Measurements from ENCODE around the gene KRT84. TPM values are rescaled to one million over a fixed set of nuclear protein-coding genes. Genes with fewer than 3 reads are reported as not detected.
"Not testable (repeated sequence)": the region's sequence is repeated elsewhere in the genome, so short reads cannot be mapped to it uniquely, and the experiment has no call there.

The KRT84 gene
- total RNA-seq, 1 donor from 2014 or later = not detected

- peaks cover 9% of the 10 kb centered on the region for H3K27me3 ChIP-seq (ENCODE audit: control insufficient read depth, insufficient read depth, low read length)
- no peak for DNase-seq (ENCODE audit: low read depth)
- no peak for TF ChIP-seq CTCF (IDR thresholded peaks at IDR 0.05; ENCODE audit: insufficient read depth, low read length, poor library complexity, severe bottlenecking)
- no peak overlapping the region for H3K4me3 ChIP-seq (ENCODE audit: low read depth, low read length)
- no peaks in the 10 kb centered on the region for H3K36me3 ChIP-seq (ENCODE audit: control insufficient read depth, insufficient read depth, low read length)
Observed at GRCh38 chr12:52347551-52348510, 37.6 kb downstream of the KRT84 start.

GRCh38 chr12:52347016-52347415 lies 38.4 kb downstream of the KRT84 start:
- Histone ChIP-seq H3K27me3 (ENCODE audit: control insufficient read depth, insufficient read depth, low read length) (peaks cover 5% of the 10 kb centered on the region), H3K36me3 (ENCODE audit: control insufficient read depth, insufficient read depth, low read length) (no peaks in the 10 kb centered on the region), H3K4me3 (ENCODE audit: low read depth, low read length) (no peak overlapping the region)
- TF ChIP-seq CTCF (IDR thresholded peaks at IDR 0.05; ENCODE audit: insufficient read depth, low read length, poor library complexity, severe bottlenecking) = no peak
- no peak for DNase-seq (ENCODE audit: low read depth)

- Histone ChIP-seq H3K4me3 (ENCODE audit: low read depth, low read length) (no peak overlapping the region), H3K36me3 (ENCODE audit: control insufficient read depth, insufficient read depth, low read length) (no peaks in the 10 kb centered on the region), H3K27me3 (ENCODE audit: control insufficient read depth, insufficient read depth, low read length) (peaks cover 5% of the 10 kb centered on the region)
- no peak for DNase-seq (ENCODE audit: low read depth)
- TF ChIP-seq CTCF (IDR thresholded peaks at IDR 0.05; ENCODE audit: insufficient read depth, low read length, poor library complexity, severe bottlenecking) = no peak
Observed at GRCh38 chr12:52346593-52346992, 38.9 kb downstream of the KRT84 start.

GRCh38 chr12:52345041-52345440 lies 40.4 kb downstream of the KRT84 start:
- not testable (repeated sequence) for H3K36me3 ChIP-seq (ENCODE audit: control insufficient read depth, insufficient read depth, low read length); H3K4me3 ChIP-seq (ENCODE audit: low read depth, low read length); DNase-seq (ENCODE audit: low read depth); H3K27me3 ChIP-seq (ENCODE audit: control insufficient read depth, insufficient read depth, low read length)

GRCh38 chr12:52344111-52344510 lies 41.3 kb downstream of the KRT84 start:
- H3K4me3 ChIP-seq (ENCODE audit: low read depth, low read length) = no peak overlapping the region
- H3K27me3 ChIP-seq (ENCODE audit: control insufficient read depth, insufficient read depth, low read length) = peaks cover 3% of the 10 kb centered on the region
- TF ChIP-seq CTCF (IDR thresholded peaks at IDR 0.05; ENCODE audit: insufficient read depth, low read length, poor library complexity, severe bottlenecking) = no peak
- DNase-seq (ENCODE audit: low read depth) = no peak
- H3K36me3 ChIP-seq (ENCODE audit: control insufficient read depth, insufficient read depth, low read length) = no peaks in the 10 kb centered on the region

- no peak for DNase-seq (ENCODE audit: low read depth)
- TF ChIP-seq CTCF (IDR thresholded peaks at IDR 0.05; ENCODE audit: insufficient read depth, low read length, poor library complexity, severe bottlenecking) = no peak
- peaks cover 3% of the 10 kb centered on the region for H3K27me3 ChIP-seq (ENCODE audit: control insufficient read depth, insufficient read depth, low read length)
- no peaks in the 10 kb centered on the region for H3K36me3 ChIP-seq (ENCODE audit: control insufficient read depth, insufficient read depth, low read length)
- H3K4me3 ChIP-seq (ENCODE audit: low read depth, low read length) = no peak overlapping the region
Observed at GRCh38 chr12:52343550-52343949, 41.9 kb downstream of the KRT84 start.

Data from kidney epithelial cell (primary cell).